ENCODE results near the gene PLCB4. TPM values are rescaled to one million over a fixed set of nuclear protein-coding genes. Genes with fewer than 3 reads are reported as not detected.
"Not testable (repeated sequence)": the region's sequence is repeated elsewhere in the genome, so short reads cannot be mapped to it uniquely, and the experiment has no call there.

PLCB4 gene
- total RNA-seq, 1 experiment from 2014 or later: 0.91 TPM

DNA sequence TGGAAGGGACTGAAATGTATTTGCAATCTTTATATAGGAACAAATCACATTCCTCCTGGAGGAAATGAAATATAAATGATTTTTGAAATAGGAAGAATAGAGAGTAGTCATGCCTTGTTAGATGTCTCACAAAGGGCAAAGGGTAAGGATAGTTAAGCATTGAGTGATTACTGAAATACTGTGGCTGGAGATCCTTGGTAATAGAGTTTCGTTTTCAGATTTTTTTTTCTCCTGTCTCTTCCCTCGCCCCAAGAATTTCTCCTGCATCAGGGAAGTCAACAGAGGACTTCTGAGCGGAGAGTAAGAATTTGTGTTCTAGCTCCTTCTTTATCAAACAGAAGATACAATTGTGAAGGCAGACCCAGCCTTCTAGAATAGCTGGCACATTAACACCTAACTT lies 79.4 kb downstream of the PLCB4 start:
- no peaks in the 10 kb centered on the region for H3K27me3 Mint-ChIP-seq (ENCODE audit: insufficient read depth, unreplicated experiment)
- ChIA-PET POLR2A (interaction anchor here (1.2 kb wide), 1 partner anchor 18 kb away, joined by 3 read pairs; no protein-coding TSS in a partner anchor), CTCF (interaction anchor here (0.8 to 1.3 kb wide), 3 partner anchors 9 to 1266 kb away, joined by 3 to 4 read pairs (median 3); no protein-coding TSS in a partner anchor)
- TF ChIP-seq, protein P1, sequence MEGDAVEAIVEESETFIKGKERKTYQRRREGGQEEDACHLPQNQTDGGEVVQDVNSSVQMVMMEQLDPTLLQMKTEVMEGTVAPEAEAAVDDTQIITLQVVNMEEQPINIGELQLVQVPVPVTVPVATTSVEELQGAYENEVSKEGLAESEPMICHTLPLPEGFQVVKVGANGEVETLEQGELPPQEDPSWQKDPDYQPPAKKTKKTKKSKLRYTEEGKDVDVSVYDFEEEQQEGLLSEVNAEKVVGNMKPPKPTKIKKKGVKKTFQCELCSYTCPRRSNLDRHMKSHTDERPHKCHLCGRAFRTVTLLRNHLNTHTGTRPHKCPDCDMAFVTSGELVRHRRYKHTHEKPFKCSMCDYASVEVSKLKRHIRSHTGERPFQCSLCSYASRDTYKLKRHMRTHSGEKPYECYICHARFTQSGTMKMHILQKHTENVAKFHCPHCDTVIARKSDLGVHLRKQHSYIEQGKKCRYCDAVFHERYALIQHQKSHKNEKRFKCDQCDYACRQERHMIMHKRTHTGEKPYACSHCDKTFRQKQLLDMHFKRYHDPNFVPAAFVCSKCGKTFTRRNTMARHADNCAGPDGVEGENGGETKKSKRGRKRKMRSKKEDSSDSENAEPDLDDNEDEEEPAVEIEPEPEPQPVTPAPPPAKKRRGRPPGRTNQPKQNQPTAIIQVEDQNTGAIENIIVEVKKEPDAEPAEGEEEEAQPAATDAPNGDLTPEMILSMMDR (IDR thresholded peaks at IDR 0.05; ENCODE audit: unreplicated experiment): no peak
- no peak overlapping the region for H3K27ac Mint-ChIP-seq (ENCODE audit: low read depth, unreplicated experiment)
- peaks cover 6% of the 10 kb centered on the region for H3K4me1 Mint-ChIP-seq (ENCODE audit: insufficient read depth, unreplicated experiment)
- DNase-seq (ENCODE audit: unreplicated experiment): no peak
- peaks cover 4% of the 10 kb centered on the region for H3K36me3 Mint-ChIP-seq (ENCODE audit: insufficient read depth, unreplicated experiment)
- no TSS peak for BruUV-seq (replicated peaks)
- intact Hi-C loops (cut with micrococcal nuclease): no loop called here
- H3K9me3 Mint-ChIP-seq (ENCODE audit: unreplicated experiment): peaks cover 19% of the 10 kb centered on the region
- H3K4me3 Mint-ChIP-seq (ENCODE audit: unreplicated experiment): no peak overlapping the region

DNA sequence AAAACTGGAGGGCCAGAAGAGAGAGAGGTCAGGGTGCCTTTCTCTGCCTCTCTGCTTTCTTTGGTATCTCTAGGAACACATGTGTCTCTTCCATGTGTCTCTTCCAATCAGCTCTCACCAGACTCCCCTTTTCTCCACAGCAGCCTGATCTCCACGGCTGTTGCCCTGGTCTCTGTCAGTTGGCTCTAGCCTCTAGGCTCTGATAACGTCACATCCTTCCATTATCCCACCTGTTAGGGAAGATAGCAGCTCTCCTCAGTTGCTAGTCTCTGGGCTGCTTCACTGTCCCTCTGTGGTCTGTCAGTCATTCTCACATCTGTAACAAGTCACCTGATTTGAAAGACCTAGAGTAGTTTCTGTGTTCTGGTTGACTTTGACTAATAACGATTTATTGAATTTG lies 80.2 kb downstream of the PLCB4 start:
- Mint-ChIP-seq H3K27ac (ENCODE audit: low read depth, unreplicated experiment) (no peak overlapping the region), H3K4me1 (ENCODE audit: insufficient read depth, unreplicated experiment) (peaks cover 6% of the 10 kb centered on the region), H3K9me3 (ENCODE audit: unreplicated experiment) (peaks cover 22% of the 10 kb centered on the region), H3K27me3 (ENCODE audit: insufficient read depth, unreplicated experiment) (no peaks in the 10 kb centered on the region), H3K36me3 (ENCODE audit: insufficient read depth, unreplicated experiment) (peaks cover 3% of the 10 kb centered on the region), H3K4me3 (ENCODE audit: unreplicated experiment) (no peak overlapping the region)
- DNase-seq (ENCODE audit: unreplicated experiment): no peak
- intact Hi-C loops (cut with micrococcal nuclease): no loop called here
- POLR2A ChIA-PET: no interaction called here
- TF ChIP-seq, protein P1 (IDR thresholded peaks at IDR 0.05; ENCODE audit: unreplicated experiment): no peak
- CTCF ChIA-PET: interaction anchor here (1.3 kb wide), 1 partner anchor 11 kb away, joined by 4 read pairs; no protein-coding TSS in a partner anchor
- no TSS peak for BruUV-seq (replicated peaks)

DNA sequence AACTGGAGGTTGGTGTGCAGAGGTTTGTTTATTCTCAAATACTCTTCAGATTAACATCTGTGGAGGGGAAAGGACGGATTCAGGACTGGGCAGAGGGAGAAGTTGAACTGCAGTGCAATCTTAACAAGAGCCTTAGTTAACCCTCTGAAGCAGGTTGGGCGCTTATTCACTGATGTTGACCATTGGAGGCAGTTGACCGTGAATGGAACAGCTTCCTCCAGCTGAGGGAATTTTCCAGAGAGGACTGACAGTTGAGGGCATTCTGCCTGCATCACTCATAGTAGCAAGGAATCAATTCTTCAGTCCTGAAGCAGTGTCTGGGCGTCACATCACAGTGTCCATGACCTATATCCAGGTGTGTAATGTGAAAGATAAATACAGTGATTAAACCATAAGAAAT lies 80.9 kb downstream of the PLCB4 start:
- Mint-ChIP-seq H3K4me3 (ENCODE audit: unreplicated experiment) (no peak overlapping the region), H3K9me3 (ENCODE audit: unreplicated experiment) (peaks cover 26% of the 10 kb centered on the region), H3K27me3 (ENCODE audit: insufficient read depth, unreplicated experiment) (no peaks in the 10 kb centered on the region), H3K27ac (ENCODE audit: low read depth, unreplicated experiment) (no peak overlapping the region), H3K4me1 (ENCODE audit: insufficient read depth, unreplicated experiment) (peaks cover 6% of the 10 kb centered on the region), H3K36me3 (ENCODE audit: insufficient read depth, unreplicated experiment) (no peaks in the 10 kb centered on the region)
- ChIA-PET CTCF (interaction anchor here (1.4 kb wide), 1 partner anchor 10 kb away, joined by 4 read pairs; no protein-coding TSS in a partner anchor), POLR2A (no interaction called here)
- TF ChIP-seq, protein P1 (IDR thresholded peaks at IDR 0.05; ENCODE audit: unreplicated experiment): no peak
- DNase-seq (ENCODE audit: unreplicated experiment): no peak
- intact Hi-C loops (cut with micrococcal nuclease): no loop called here
- BruUV-seq (replicated peaks): no TSS peak

DNA sequence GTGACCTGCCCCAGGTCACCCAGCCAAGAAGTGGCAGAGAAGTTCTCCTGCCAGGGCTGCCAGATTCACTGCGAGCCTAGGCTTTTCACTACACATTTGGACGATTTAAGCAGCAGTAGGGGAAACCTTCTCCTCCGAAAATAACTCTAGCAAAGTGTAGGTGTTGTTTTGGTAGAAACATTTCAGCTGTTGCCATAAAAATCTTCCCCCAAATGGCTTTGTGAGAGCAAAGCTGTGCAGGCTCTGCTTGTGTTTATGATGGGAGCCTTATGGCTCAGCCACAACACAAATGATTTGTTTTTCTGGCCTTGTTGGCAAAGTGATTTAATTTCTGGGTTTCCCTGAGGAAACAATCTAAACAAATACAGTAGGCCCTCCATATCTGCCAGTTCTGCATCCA lies 81.8 kb downstream of the PLCB4 start:
- H3K36me3 Mint-ChIP-seq (ENCODE audit: insufficient read depth, unreplicated experiment): no peaks in the 10 kb centered on the region
- CTCF ChIA-PET: interaction anchor here (0.6 to 1.4 kb wide), 3 partner anchors 9 to 42 kb away, joined by 3 to 4 read pairs (median 4); no protein-coding TSS in a partner anchor
- intact Hi-C loops (cut with micrococcal nuclease): no loop called here
- no peak for DNase-seq (ENCODE audit: unreplicated experiment)
- TF ChIP-seq, protein P1 (IDR thresholded peaks at IDR 0.05; ENCODE audit: unreplicated experiment): no peak
- no TSS peak for BruUV-seq (replicated peaks)
- H3K27me3 Mint-ChIP-seq (ENCODE audit: insufficient read depth, unreplicated experiment): no peaks in the 10 kb centered on the region
- peaks cover 30% of the 10 kb centered on the region for H3K9me3 Mint-ChIP-seq (ENCODE audit: unreplicated experiment)
- H3K4me1 Mint-ChIP-seq (ENCODE audit: insufficient read depth, unreplicated experiment): peaks cover 6% of the 10 kb centered on the region
- H3K27ac Mint-ChIP-seq (ENCODE audit: low read depth, unreplicated experiment): no peak overlapping the region
- H3K4me3 Mint-ChIP-seq (ENCODE audit: unreplicated experiment): no peak overlapping the region
- POLR2A ChIA-PET: no interaction called here

DNA sequence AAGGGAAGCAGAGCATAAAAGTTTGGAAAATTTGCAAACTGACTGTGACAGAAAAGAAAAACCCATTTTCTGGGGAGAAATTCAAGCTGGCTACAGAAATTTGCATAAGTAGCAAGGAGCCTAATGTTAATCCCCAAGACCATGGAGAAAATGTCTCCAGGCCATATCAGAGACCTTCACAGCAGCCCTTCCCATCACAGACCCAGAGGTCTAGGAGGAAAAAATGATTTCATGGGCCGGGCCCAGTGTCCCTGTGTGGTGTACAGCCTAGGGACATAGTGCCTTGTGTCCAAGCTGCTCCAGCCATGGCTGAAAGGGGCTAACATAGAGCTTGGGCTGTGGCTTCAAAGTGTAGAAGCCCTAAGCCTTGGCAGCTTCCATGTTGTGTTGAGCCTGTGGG lies 83.3 kb downstream of the PLCB4 start:
- H3K4me1 Mint-ChIP-seq (ENCODE audit: insufficient read depth, unreplicated experiment): peaks cover 10% of the 10 kb centered on the region
- H3K27ac Mint-ChIP-seq (ENCODE audit: low read depth, unreplicated experiment); H3K27me3 Mint-ChIP-seq (ENCODE audit: insufficient read depth, unreplicated experiment); intact Hi-C loops (cut with micrococcal nuclease); CTCF ChIA-PET; H3K4me3 Mint-ChIP-seq (ENCODE audit: unreplicated experiment); BruUV-seq (replicated peaks); DNase-seq (ENCODE audit: unreplicated experiment); H3K36me3 Mint-ChIP-seq (ENCODE audit: insufficient read depth, unreplicated experiment): not testable (repeated sequence)
- peaks cover 22% of the 10 kb centered on the region for H3K9me3 Mint-ChIP-seq (ENCODE audit: unreplicated experiment)
- POLR2A ChIA-PET: interaction anchor here (0.7 kb wide), 1 partner anchor 1642 kb away, joined by 3 read pairs; no protein-coding TSS in a partner anchor

Data from MCF 10A (cell line).